Progenitor cell of endocrine pancreas (in vitro differentiated cells): ENCODE results near the gene MYORG. TPM values are rescaled to one million over a fixed set of nuclear protein-coding genes. Genes with fewer than 3 reads are reported as not detected.
"Not testable (repeated sequence)": the region's sequence is repeated elsewhere in the genome, so short reads cannot be mapped to it uniquely, and the experiment has no call there.

ENCODE experiments used
- DNase-seq: peaks from one replicate; pipeline ENCODE4 v3.0.0; 2021; ENCODE audit warnings: low spot score; ENCODE audit not compliant: unreplicated experiment
- H3K27ac Mint-ChIP-seq: 2 replicates; pipeline ENCODE4 v1.8.0; 2021; ENCODE audit warnings: mild to moderate bottlenecking, moderate library complexity, mixed read lengths
- H3K27me3 Mint-ChIP-seq: 2 replicates; pipeline ENCODE4 v1.8.0; 2021; ENCODE audit warnings: mixed read lengths
- H3K36me3 Mint-ChIP-seq: 2 replicates; pipeline ENCODE4 v1.8.0; 2022; ENCODE audit warnings: mixed read lengths; ENCODE audit not compliant: insufficient read depth
- H3K4me1 Mint-ChIP-seq: 2 replicates; pipeline ENCODE4 v1.8.0; 2021; ENCODE audit warnings: low read depth, mixed read lengths
- H3K4me3 Mint-ChIP-seq: 2 replicates; pipeline ENCODE4 v1.8.0; 2021; ENCODE audit warnings: low read depth, mild to moderate bottlenecking, moderate library complexity, mixed read lengths
- H3K9me3 Mint-ChIP-seq: 2 replicates; pipeline ENCODE4 v1.8.0; 2021; ENCODE audit warnings: low read depth, mixed read lengths
- CTCF ChIP-seq: fragments of 200-600 bp; sonication (generic); IDR thresholded peaks from one replicate; pipeline ENCODE4 v1.5.0; 2021; ENCODE audit warnings: antibody characterized with exemption, mild to moderate bottlenecking; ENCODE audit not compliant: unreplicated experiment
- total RNA-seq: library from RNA; stranded (reverse); gene quantifications from 2 replicates; pipeline ENCODE4 v1.2.1, GENCODE V29; 2021

Gene MYORG
- total RNA-seq, 1 donor from 2014 or later: 8.8 TPM

DNA sequence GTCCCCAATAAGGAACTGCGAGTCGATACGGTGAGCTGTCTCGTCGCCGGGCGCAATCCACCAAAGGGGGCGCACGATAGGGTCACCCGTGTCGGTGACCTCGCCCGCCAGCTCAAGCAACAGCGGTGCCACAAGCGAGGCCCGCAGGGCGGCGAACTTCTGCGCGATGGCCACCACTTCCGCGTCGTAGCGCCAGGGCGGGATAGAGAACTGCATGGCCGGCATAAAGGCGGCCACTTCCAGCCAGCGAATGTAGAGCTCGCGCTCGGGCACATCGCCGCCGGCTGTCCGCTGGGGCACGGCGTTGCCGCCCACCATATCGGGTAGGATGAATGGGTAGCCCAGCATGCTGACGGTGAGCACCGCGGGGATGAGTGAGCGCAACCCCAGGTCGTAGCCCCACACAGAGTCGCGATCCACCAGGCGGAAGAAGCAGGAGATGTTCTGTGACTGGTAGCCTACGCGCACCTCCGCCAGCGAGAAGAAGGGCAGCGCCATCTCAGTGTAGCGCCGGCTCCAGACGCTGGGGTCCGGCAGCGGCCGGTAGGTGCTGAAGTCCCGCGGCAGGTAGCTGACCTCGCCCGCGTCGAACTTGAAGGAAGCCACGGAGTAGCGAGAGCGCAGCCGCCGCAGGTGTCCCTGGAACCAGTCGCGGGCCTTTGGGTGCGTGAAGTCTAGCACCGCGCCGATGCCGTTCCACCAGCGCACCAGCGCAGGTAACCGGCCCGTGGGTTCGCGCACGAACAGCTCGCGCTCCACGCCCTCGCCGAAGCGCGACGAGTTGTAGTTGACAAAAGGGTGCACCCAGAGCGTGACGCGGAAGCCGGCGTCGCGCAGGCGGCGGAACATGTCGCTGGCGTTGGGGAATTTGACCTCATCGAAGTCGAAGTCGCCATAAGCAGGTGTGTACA, 5.5 kb downstream of the MYORG start:
- TF ChIP-seq CTCF: no peak
- peaks cover 24% of the 10 kb centered on the region for H3K36me3 Mint-ChIP-seq
- H3K4me1 Mint-ChIP-seq: peaks cover 18% of the 10 kb centered on the region
- DNase-seq: no peak
- H3K27me3 Mint-ChIP-seq: no peaks in the 10 kb centered on the region
- H3K4me3 Mint-ChIP-seq: no peak overlapping the region
- no peak overlapping the region for H3K27ac Mint-ChIP-seq
- H3K9me3 Mint-ChIP-seq: peaks cover 3% of the 10 kb centered on the region

DNA sequence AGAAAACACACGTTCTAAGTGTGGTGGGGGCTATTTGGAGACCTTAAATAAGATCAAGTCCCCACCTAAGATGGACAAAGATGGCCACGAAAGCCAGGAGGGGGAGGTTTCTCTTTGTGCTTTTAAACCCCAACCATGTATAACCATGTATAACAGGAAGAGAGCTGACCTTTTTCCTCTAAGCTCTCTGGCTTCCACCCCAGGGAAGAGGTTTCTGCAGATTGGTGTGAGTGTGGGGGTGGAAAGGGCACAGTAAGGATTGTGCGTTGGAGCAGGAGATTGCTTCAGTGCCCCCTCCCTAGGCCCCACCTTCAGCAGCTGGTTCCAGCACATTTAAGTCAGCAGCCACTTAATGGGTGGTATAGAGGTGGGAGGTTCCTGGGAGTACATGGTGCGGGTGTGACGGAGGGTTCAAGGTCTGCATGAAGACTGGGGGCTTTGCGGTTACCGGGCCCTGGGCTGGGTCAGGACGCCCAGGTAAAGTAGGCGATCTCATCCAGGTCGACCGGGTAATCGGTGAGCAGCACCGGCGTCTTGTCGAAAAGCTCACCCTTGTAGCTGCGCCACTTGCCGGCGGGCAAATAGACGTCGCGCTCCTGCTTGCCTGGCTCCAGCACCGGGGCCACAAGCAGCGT, 6.2 kb downstream of the MYORG start:
- Mint-ChIP-seq H3K27ac (no peak overlapping the region), H3K4me3 (no peak overlapping the region), H3K4me1 (peaks cover 10% of the 10 kb centered on the region), H3K9me3 (peaks cover 3% of the 10 kb centered on the region), H3K27me3 (no peaks in the 10 kb centered on the region), H3K36me3 (peaks cover 24% of the 10 kb centered on the region)
- no peak for TF ChIP-seq CTCF
- DNase-seq: no peak

DNA sequence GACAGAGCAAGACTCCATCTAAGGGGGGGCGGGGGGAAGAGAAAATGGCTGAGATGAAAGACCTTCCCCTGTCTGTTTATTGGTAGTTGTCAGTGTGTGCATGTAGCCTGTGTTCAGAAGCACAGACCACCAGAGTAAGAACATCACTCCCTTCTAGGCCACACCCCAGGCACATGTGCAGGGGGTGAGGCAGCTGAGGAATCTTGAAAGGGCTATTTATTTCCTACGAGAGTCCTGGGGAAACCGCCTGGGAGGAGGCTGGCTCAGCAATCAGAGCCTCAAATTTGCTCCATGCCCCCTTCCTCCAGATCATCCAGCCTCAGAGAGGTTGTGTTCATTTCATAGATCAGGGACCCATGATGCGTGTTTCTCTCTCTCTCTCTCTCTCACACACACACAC, 7.1 kb downstream of the MYORG start:
- Mint-ChIP-seq H3K27me3 (no peaks in the 10 kb centered on the region), H3K36me3 (peaks cover 24% of the 10 kb centered on the region), H3K4me1 (peaks cover 3% of the 10 kb centered on the region), H3K27ac (no peak overlapping the region), H3K4me3 (no peak overlapping the region), H3K9me3 (peaks cover 3% of the 10 kb centered on the region)
- DNase-seq: no peak
- no peak for TF ChIP-seq CTCF

- not testable (repeated sequence) for H3K4me3 Mint-ChIP-seq, H3K9me3 Mint-ChIP-seq
Measured at GRCh38 chr9:34368796-34369195, 7.9 kb downstream of the MYORG start.

DNA sequence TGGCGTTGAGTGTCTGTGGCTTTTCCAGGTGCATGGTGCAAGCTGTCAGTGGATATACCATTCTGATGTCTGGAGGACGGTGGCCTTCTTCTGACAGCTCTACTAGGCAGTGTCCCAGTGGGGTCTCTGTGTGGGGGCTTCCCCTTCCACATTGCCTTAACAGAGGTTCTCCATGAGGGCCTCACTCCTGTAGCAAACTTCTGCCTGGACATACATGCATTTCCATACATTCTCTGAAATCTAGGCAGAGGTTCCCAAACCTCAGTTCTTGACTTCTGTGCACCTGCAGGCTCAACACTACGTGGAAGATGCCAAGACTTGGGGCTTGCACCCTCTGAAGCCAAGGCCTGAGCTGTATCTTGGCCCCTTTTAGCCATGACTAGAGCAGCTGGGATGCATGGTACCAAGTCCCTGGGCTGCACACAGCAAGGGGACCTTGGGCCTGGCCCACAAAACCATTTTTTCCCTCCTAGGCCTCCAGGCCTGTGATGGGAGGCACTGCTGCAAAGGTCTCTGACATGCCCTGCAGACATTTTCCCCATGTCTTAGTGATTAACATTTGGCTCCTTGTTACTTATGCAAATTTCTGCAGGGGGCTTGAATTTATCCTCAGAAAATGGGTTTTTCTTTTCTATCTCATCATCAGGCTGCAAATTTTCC, 8.8 kb downstream of the MYORG start:
- Mint-ChIP-seq H3K27me3 (peaks cover 14% of the 10 kb centered on the region), H3K36me3 (peaks cover 23% of the 10 kb centered on the region)
- H3K9me3 Mint-ChIP-seq, H3K4me1 Mint-ChIP-seq, H3K27ac Mint-ChIP-seq, H3K4me3 Mint-ChIP-seq, DNase-seq: not testable (repeated sequence)

More at GRCh38 chr9:34368796-34369195, 7.9 kb downstream of the MYORG start:
- H3K27me3 Mint-ChIP-seq, H3K27ac Mint-ChIP-seq, H3K4me1 Mint-ChIP-seq, DNase-seq: not testable (repeated sequence)
- peaks cover 24% of the 10 kb centered on the region for H3K36me3 Mint-ChIP-seq

- H3K4me3 Mint-ChIP-seq: no peak overlapping the region
- H3K27me3 Mint-ChIP-seq: peaks cover 19% of the 10 kb centered on the region
- no peak overlapping the region for H3K27ac Mint-ChIP-seq
- H3K9me3 Mint-ChIP-seq: peaks cover 3% of the 10 kb centered on the region
- H3K36me3 Mint-ChIP-seq: peaks cover 17% of the 10 kb centered on the region
- DNase-seq: no peak
- peaks cover 5% of the 10 kb centered on the region for H3K4me1 Mint-ChIP-seq
- TF ChIP-seq CTCF: no peak
Measured at GRCh38 chr9:34366365-34366764, 10.3 kb downstream of the MYORG start.
